H9 (cell line): ENCODE data around the gene FSCB. TPM values are rescaled to one million over a fixed set of nuclear protein-coding genes. Genes with fewer than 3 reads are reported as not detected.

Source experiments
- DNase-seq: peaks from one replicate; pipeline ENCODE4 v3.0.0-alpha.2; 2017
- H2AFZ ChIP-seq: one replicate; pipeline ENCODE4 v1.6.1; 2013; ENCODE audit warnings: mild to moderate bottlenecking, low read length, control low read depth, moderate library complexity
- H2AK5ac ChIP-seq: 2 replicates; pipeline ENCODE4 v1.6.1; 2013; ENCODE audit warnings: low read length, control low read depth, mixed read lengths; ENCODE audit not compliant: insufficient read length
- H2BK120ac ChIP-seq: one replicate; pipeline ENCODE4 v1.6.1; 2013; ENCODE audit warnings: low read depth, mild to moderate bottlenecking, low read length, control low read depth, inconsistent platforms; ENCODE audit not compliant: poor library complexity, severe bottlenecking
- H2BK12ac ChIP-seq: 2 replicates; pipeline ENCODE4 v1.6.1; 2013; ENCODE audit warnings: low read length, control low read depth, mixed read lengths, low read depth; ENCODE audit not compliant: insufficient read length
- H2BK15ac ChIP-seq: 2 replicates; pipeline ENCODE4 v1.6.1; 2013; ENCODE audit warnings: low read depth, low read length, control low read depth
- H2BK20ac ChIP-seq: one replicate; pipeline ENCODE4 v1.6.1; 2013; ENCODE audit warnings: low read depth, mild to moderate bottlenecking, low read length, control low read depth, inconsistent platforms; ENCODE audit not compliant: poor library complexity, severe bottlenecking
- H2BK5ac ChIP-seq: 2 replicates; pipeline ENCODE4 v1.6.1; 2013; ENCODE audit warnings: low read length, control low read depth, mixed read lengths; ENCODE audit not compliant: insufficient read length
- H3K14ac ChIP-seq: 2 replicates; pipeline ENCODE4 v1.6.1; 2013; ENCODE audit warnings: low read length, control low read depth; ENCODE audit not compliant: insufficient read depth
- H3K18ac ChIP-seq: 2 replicates; pipeline ENCODE4 v1.6.1; 2013; ENCODE audit warnings: low read depth, mild to moderate bottlenecking, mixed read lengths, low read length, control low read depth; ENCODE audit not compliant: insufficient read length
- H3K23ac ChIP-seq: 2 replicates; pipeline ENCODE4 v1.6.1; 2013; ENCODE audit warnings: low read length, control low read depth, mixed read lengths, low read depth; ENCODE audit not compliant: insufficient read length
- H3K23me2 ChIP-seq: 2 replicates; pipeline ENCODE4 v1.6.1; 2013; ENCODE audit warnings: low read depth, mild to moderate bottlenecking, mixed read lengths, low read length, control low read depth; ENCODE audit not compliant: insufficient read length, poor library complexity, severe bottlenecking
- H3K27ac ChIP-seq: 2 replicates; pipeline ENCODE4 v1.5.1; 2013; ENCODE audit warnings: low read length, control low read depth, mixed read lengths, low read depth; ENCODE audit not compliant: insufficient read length
- H3K27me3 ChIP-seq: 2 replicates; pipeline ENCODE4 v1.6.1; 2013; ENCODE audit warnings: low read length, control low read depth, inconsistent platforms; ENCODE audit not compliant: insufficient read depth
- H3K4ac ChIP-seq: 2 replicates; pipeline ENCODE4 v1.6.1; 2013; ENCODE audit warnings: low read depth, mild to moderate bottlenecking, control low read depth, inconsistent platforms, low read length, moderate library complexity
- H3K4me1 ChIP-seq: 2 replicates; pipeline ENCODE4 v1.6.1; 2013; ENCODE audit warnings: low read length, control low read depth, inconsistent platforms; ENCODE audit not compliant: insufficient read depth
- H3K4me2 ChIP-seq: 2 replicates; pipeline ENCODE4 v1.6.1; 2013; ENCODE audit warnings: low read length, control low read depth, mixed read lengths; ENCODE audit not compliant: insufficient read length, insufficient read depth
- H3K56ac ChIP-seq: 2 replicates; pipeline ENCODE4 v1.6.1; 2013; ENCODE audit warnings: low read depth, mild to moderate bottlenecking, mixed read lengths, low read length, control low read depth; ENCODE audit not compliant: insufficient read length
- H3K79me1 ChIP-seq: 2 replicates; pipeline ENCODE4 v1.6.1; 2013; ENCODE audit warnings: low read depth, mild to moderate bottlenecking, moderate library complexity, low read length, control low read depth, inconsistent platforms; ENCODE audit not compliant: insufficient read depth, poor library complexity, severe bottlenecking
- H3K79me2 ChIP-seq: 2 replicates; pipeline ENCODE4 v1.6.1; 2013; ENCODE audit warnings: low read length, control low read depth, inconsistent platforms; ENCODE audit not compliant: insufficient read depth
- H3K9ac ChIP-seq: 2 replicates; pipeline ENCODE4 v1.6.1; 2013; ENCODE audit warnings: low read length, control low read depth, mixed read lengths; ENCODE audit not compliant: insufficient read length; ENCODE audit errors: extremely low read depth
- H3K9me3 ChIP-seq: one replicate; pipeline ENCODE4 v1.6.1; 2013; ENCODE audit warnings: low read depth, low read length, inconsistent platforms; ENCODE audit not compliant: control insufficient read depth
- H3T11ph ChIP-seq: one replicate; pipeline ENCODE4 v1.6.1; 2013; ENCODE audit warnings: mild to moderate bottlenecking, low read length, control low read depth, inconsistent platforms
- H4K20me1 ChIP-seq: one replicate; pipeline ENCODE4 v1.6.1; 2013; ENCODE audit not compliant: control insufficient read depth, insufficient read length, insufficient read depth
- H4K5ac ChIP-seq: 2 replicates; pipeline ENCODE4 v1.6.1; 2013; ENCODE audit warnings: low read depth, mild to moderate bottlenecking, mixed read lengths, low read length, control low read depth; ENCODE audit not compliant: insufficient read length
- H4K8ac ChIP-seq: replicated peaks from 2 replicates; pipeline ENCODE4 v1.6.1; 2013; ENCODE audit warnings: low read length, control low read depth, mixed read lengths, low read depth; ENCODE audit not compliant: insufficient read length
- H4K91ac ChIP-seq: 2 replicates; pipeline ENCODE4 v1.6.1; 2013; ENCODE audit warnings: low read depth, mild to moderate bottlenecking, moderate library complexity, mixed read lengths, low read length, control low read depth; ENCODE audit not compliant: insufficient read length
- H3K27ac Mint-ChIP-seq, 3 experiments: 2 replicates in 2 of 3; 3 replicates in 1 of 3; pipeline ENCODE4 v1.8.0; 2020 to 2021; ENCODE audit warnings: mixed read lengths in 3 of 3, mild to moderate bottlenecking in 1 of 3, moderate library complexity in 1 of 3
- H3K27me3 Mint-ChIP-seq: 2 replicates; pipeline ENCODE4 v1.8.0; 2021; ENCODE audit warnings: low read depth, mild to moderate bottlenecking, moderate library complexity, mixed read lengths
- H3K36me3 Mint-ChIP-seq, 3 experiments: 2 replicates in 2 of 3; 3 replicates in 1 of 3; pipeline ENCODE4 v1.8.0; 2020 to 2021; ENCODE audit warnings: low read depth in 3 of 3, mixed read lengths in 3 of 3; ENCODE audit not compliant: insufficient read depth in 1 of 3
- H3K4me1 Mint-ChIP-seq, 2 experiments: 2 replicates each; pipeline ENCODE4 v1.8.0; 2020; ENCODE audit warnings: mixed read lengths in 2 of 2
- H3K4me3 Mint-ChIP-seq, 2 experiments: 2 replicates in 1 of 2; 3 replicates in 1 of 2; pipeline ENCODE4 v1.8.0; 2020 to 2021; ENCODE audit warnings: mild to moderate bottlenecking in 2 of 2, mixed read lengths in 2 of 2, moderate library complexity in 1 of 2
- H3K9me3 Mint-ChIP-seq, 2 experiments: 2 replicates in 1 of 2; 3 replicates in 1 of 2; pipeline ENCODE4 v1.8.0; 2020; ENCODE audit warnings: mild to moderate bottlenecking in 2 of 2, mixed read lengths in 2 of 2, moderate library complexity in 1 of 2
- CTCF ChIP-seq: fragments of 200-600 bp; sonication (generic); conservative IDR thresholded peaks from 3 replicates; pipeline ENCODE4 v1.8.0; 2021; ENCODE audit warnings: antibody characterized with exemption, mild to moderate bottlenecking
- WGBS: extraction: QIAGEN DNeasy Blood & Tissue Kit; methylation state at CpG from one replicate; pipeline ENCODE4 v1.1.7; 2013; ENCODE audit warnings: missing lambda C conversion rate, low lambda C conversion rate, mixed read lengths; ENCODE audit not compliant: insufficient read length; ENCODE audit errors: extremely low coverage; 5-methylcytosine and 5-hydroxymethylcytosine counted together
- total RNA-seq: library from RNA; stranded (reverse); gene quantifications from 2 replicates; pipeline ENCODE4 v1.2.1, GENCODE V29; 2021

Gene FSCB
- total RNA-seq, 1 experiment from 2014 or later: not detected

- Histone ChIP-seq H2BK12ac (no peak overlapping the region), H3K79me1 (no peaks in the 10 kb centered on the region), H2AFZ (no peak overlapping the region), H3K9me3 (no peaks in the 10 kb centered on the region), H3K4me2 (no peak overlapping the region), H3K4me1 (no peaks in the 10 kb centered on the region), H4K8ac (no peak overlapping the region), H4K91ac (no peak overlapping the region), H3K27me3 (no peaks in the 10 kb centered on the region), H3K23ac (no peak overlapping the region), H3K4ac (no peak overlapping the region), H3K18ac (no peak overlapping the region), H3K14ac (no peak overlapping the region), H2AK5ac (no peak overlapping the region), H3K56ac (no peak overlapping the region), H2BK5ac (no peak overlapping the region), H3K27ac (no peak overlapping the region), H2BK20ac (no peak overlapping the region), H2BK15ac (no peak overlapping the region), H3K79me2 (no peaks in the 10 kb centered on the region), H4K5ac (no peak overlapping the region), H3T11ph (no peak overlapping the region), H3K23me2 (no peaks in the 10 kb centered on the region), H2BK120ac (no peak overlapping the region), H3K9ac (no peak overlapping the region), H4K20me1 (no peaks in the 10 kb centered on the region)
- no peaks in the 10 kb centered on the region for H3K4me1 Mint-ChIP-seq
- H3K27me3 Mint-ChIP-seq: no peaks in the 10 kb centered on the region
- no peak overlapping the region for H3K27ac Mint-ChIP-seq
- no CpG with 5 or more reads among the region's 1 CpG for WGBS
- DNase-seq: no peak
- H3K9me3 Mint-ChIP-seq: peaks cover 3% of the 10 kb centered on the region in 2 experiments; a peak in 3 of 5 replicates
- no peaks in the 10 kb centered on the region for H3K36me3 Mint-ChIP-seq
- no peak overlapping the region for H3K4me3 Mint-ChIP-seq
- no peak for TF ChIP-seq CTCF
These were observed 9.9 kb downstream of the FSCB start for GRCh38 chr14:44497148-44497547.
